Immature natural killer cell (primary cell): Measurements from ENCODE around the gene SLC38A6. TPM values are rescaled to one million over a fixed set of nuclear protein-coding genes. Genes with fewer than 3 reads are reported as not detected.
"Not testable (repeated sequence)": the region's sequence is repeated elsewhere in the genome, so short reads cannot be mapped to it uniquely, and the experiment has no call there.

ENCODE experiments used
- DNase-seq, 3 donors: peaks; one replicate each; pipeline ENCODE4 v3.0.0; 2022; ENCODE audit warnings: mixed read lengths in 1 of 3
- H3K27ac Mint-ChIP-seq, 6 donors: one replicate each; pipeline ENCODE4 v1.8.0; 2020; ENCODE audit warnings: mixed read lengths in 6 of 6, mild to moderate bottlenecking in 5 of 6, inconsistent platforms in 4 of 6, moderate library complexity in 3 of 6
- H3K27me3 Mint-ChIP-seq, 3 donors: one replicate each; pipeline ENCODE4 v1.8.0; 2020 to 2021; ENCODE audit warnings: low read depth in 3 of 3, mild to moderate bottlenecking in 3 of 3, mixed read lengths in 3 of 3, moderate library complexity in 3 of 3, inconsistent platforms in 1 of 3
- H3K36me3 Mint-ChIP-seq, 3 donors: one replicate each; pipeline ENCODE4 v1.8.0; 2020; ENCODE audit warnings: mixed read lengths in 3 of 3, inconsistent platforms in 2 of 3, mild to moderate bottlenecking in 2 of 3
- H3K4me1 Mint-ChIP-seq, 2 donors: one replicate each; pipeline ENCODE4 v1.8.0; 2020; ENCODE audit warnings: inconsistent platforms in 2 of 2, mild to moderate bottlenecking in 2 of 2, mixed read lengths in 2 of 2, moderate library complexity in 1 of 2
- H3K4me3 Mint-ChIP-seq, 5 donors: one replicate each; pipeline ENCODE4 v1.8.0; 2020; ENCODE audit warnings: mild to moderate bottlenecking in 5 of 5, mixed read lengths in 5 of 5, inconsistent platforms in 3 of 5, moderate library complexity in 3 of 5
- H3K9me3 Mint-ChIP-seq, 6 donors: one replicate each; pipeline ENCODE4 v1.8.0; 2020; ENCODE audit warnings: mild to moderate bottlenecking in 6 of 6, mixed read lengths in 6 of 6, inconsistent platforms in 4 of 6, moderate library complexity in 3 of 6
- polyA plus RNA-seq, 3 donors: library from polyadenylated mRNA; unstranded; fragments of 300-500 nt; fragmentation: Illumina TruSeq; gene quantifications; one replicate each; pipeline ENCODE4 v1.2.3, GENCODE V29; 2021

The SLC38A6 gene
- polyA plus RNA-seq, 3 donors from 2014 or later, result 2.7 to 3.9 (median 2.7) TPM

DNA sequence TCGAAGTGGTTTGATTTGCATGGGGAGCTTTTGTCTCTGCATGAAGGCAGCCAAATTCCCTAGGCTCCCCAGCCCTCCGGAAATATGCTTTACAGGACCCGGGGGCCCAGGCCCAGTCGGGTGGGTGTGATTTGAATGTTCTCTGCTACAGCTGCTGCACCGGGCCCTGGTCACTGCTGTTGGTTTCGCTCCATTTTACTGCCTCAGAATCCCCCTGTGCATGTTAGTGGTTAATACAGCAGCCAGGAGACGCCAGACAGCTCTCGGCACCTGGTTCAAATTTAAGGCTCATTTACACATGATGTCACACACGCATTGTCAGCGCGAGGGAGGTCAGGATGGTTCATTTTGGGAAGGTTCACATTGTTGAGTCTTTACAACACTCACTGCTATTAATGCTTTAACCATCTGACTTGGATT, 99.6 kb downstream of the SLC38A6 start:
- peaks cover 5 to 21% (median 7%) of the 10 kb centered on the region in 3 donors for H3K36me3 Mint-ChIP-seq
- H3K4me1 Mint-ChIP-seq, result no peaks in the 10 kb centered on the region
- no peak overlapping the region for H3K4me3 Mint-ChIP-seq
- peaks cover 0 to 6% (median 0%) of the 10 kb centered on the region in 3 donors for H3K27me3 Mint-ChIP-seq
- H3K27ac Mint-ChIP-seq, result no peak overlapping the region
- DNase-seq, result no peak
- H3K9me3 Mint-ChIP-seq, result no peaks in the 10 kb centered on the region

DNA sequence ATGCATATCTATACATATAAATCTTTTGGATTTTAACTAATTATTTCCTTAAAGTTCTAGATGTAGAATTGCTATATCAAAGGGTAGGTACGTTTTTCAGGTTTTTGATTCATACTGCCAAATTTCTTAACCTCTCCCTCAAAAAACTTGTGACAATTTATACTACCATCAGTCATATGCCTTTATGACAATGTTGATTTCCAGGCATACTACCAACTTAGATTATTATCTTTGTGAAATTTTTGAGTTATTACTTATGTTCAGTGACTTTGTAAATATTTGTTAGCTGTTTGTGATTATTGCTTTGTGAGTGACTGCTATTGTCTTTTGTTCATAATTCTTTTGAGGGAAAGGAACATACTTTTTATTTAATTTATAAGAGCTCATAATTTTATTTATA, 107.0 kb downstream of the SLC38A6 start:
- Mint-ChIP-seq H3K4me1 (no peaks in the 10 kb centered on the region), H3K4me3 (no peak overlapping the region), H3K36me3 (peaks cover 3 to 9% (median 5%) of the 10 kb centered on the region in 3 donors), H3K27me3 (peaks cover 0 to under 1% (median 0%) of the 10 kb centered on the region in 3 donors), H3K27ac (no peak overlapping the region), H3K9me3 (peaks cover 0 to 4% (median 0%) of the 10 kb centered on the region in 6 donors)
- no peak for DNase-seq

DNA sequence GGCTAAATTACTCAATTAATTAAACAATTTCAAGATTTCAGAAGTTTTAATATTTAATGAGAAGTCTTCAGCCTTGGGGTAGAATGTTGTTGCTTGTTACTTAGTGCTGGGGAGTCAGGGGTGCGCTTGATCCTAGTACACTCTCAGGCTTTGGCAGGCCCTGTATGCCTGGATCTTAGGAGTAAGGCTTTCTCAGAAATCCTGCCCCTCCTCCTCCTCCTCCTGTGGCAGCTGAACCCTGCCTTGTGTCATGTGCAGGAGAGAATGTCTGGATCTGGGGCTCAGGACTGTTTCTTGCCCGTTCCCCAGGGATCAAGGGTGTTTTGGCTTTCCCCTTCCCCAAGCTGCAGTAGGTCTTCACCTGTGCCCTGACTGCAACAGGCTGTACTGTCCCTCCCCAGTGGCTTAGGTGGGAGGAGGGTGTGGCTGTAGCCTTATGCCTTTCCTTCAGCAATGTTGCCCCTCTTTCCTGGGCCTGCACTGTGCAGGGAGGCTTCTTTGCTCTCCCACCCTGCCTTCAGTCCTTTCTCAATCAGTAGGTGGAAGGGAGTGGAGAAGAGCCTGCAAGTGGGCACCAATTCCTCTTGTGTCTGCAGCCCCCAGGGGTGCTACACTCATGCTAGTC, 108.2 kb downstream of the SLC38A6 start:
- Mint-ChIP-seq H3K36me3 (peaks cover 0 to 6% (median 5%) of the 10 kb centered on the region in 3 donors), H3K27ac (no peak overlapping the region), H3K27me3 (peaks cover 0 to 3% (median 0%) of the 10 kb centered on the region in 3 donors), H3K4me1 (no peaks in the 10 kb centered on the region), H3K4me3 (no peak overlapping the region), H3K9me3 (peaks cover 0 to 4% (median 0%) of the 10 kb centered on the region in 6 donors)
- DNase-seq, result no peak

GRCh38 chr14:61090432-61091216, 109.6 kb downstream of the SLC38A6 start:
- peaks cover 0 to 4% (median 0%) of the 10 kb centered on the region in 6 donors for H3K9me3 Mint-ChIP-seq
- no peak overlapping the region for H3K27ac Mint-ChIP-seq
- H3K4me3 Mint-ChIP-seq, result no peak overlapping the region
- DNase-seq, result no peak
- no peaks in the 10 kb centered on the region for H3K4me1 Mint-ChIP-seq
- peaks cover 0 to 3% (median 0%) of the 10 kb centered on the region in 3 donors for H3K27me3 Mint-ChIP-seq
- peaks cover 0 to 1% (median 0%) of the 10 kb centered on the region in 3 donors for H3K36me3 Mint-ChIP-seq

- Mint-ChIP-seq H3K27me3 (peaks cover 0 to 3% (median 0%) of the 10 kb centered on the region in 3 donors), H3K9me3 (peaks cover 0 to 4% (median 0%) of the 10 kb centered on the region in 6 donors), H3K27ac (no peak overlapping the region), H3K4me1 (no peaks in the 10 kb centered on the region), H3K4me3 (no peak overlapping the region), H3K36me3 (no peaks in the 10 kb centered on the region)
- no peak for DNase-seq
These were observed 110.7 kb downstream of the SLC38A6 start for GRCh38 chr14:61091657-61092273.

DNA sequence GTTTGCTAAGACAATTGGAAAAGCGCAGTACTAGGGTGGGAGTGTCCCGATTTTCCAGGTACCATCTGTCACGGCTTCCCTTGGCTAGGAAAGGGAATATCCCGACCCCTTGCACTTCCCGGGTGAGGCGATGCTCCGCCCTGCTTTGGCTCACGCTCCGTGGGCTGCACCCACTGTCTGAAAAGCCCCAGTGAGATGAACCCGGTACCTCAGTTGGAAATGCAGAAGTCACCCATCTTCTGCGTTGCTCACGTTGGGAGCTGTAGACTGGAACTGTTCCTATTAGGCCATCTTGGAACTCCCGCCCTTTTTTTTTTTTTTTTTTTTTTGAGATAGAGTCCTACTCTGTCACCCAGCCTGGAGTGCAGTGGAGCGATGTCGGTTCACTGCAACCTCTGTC, 117.1 kb downstream of the SLC38A6 start:
- not testable (repeated sequence) for H3K27ac Mint-ChIP-seq, H3K4me3 Mint-ChIP-seq, H3K4me1 Mint-ChIP-seq, H3K36me3 Mint-ChIP-seq, DNase-seq, H3K27me3 Mint-ChIP-seq, H3K9me3 Mint-ChIP-seq

DNA sequence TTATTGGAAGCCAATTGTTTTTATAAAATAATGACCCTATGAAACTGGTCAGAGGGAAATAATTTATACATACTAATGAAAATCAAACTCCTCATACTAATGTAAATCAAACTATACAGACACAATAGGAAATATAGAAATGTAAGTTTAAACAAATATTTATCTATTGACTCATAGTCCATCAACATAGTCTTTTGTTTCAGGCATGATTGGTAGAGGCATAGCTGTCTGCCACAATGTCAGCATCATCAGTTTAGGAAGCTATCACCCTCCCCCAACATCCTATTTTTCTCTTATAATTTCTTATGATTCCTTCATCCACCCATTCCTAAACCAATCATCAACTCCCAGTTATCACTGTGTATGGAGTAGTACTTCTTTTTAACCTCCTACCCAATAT, 117.7 kb downstream of the SLC38A6 start:
- Mint-ChIP-seq H3K36me3 (peaks cover 0 to 4% (median 3%) of the 10 kb centered on the region in 3 donors), H3K4me1 (no peaks in the 10 kb centered on the region), H3K27me3 (peaks cover 0 to 3% (median 0%) of the 10 kb centered on the region in 3 donors), H3K9me3 (peaks cover 0 to 2% (median 0%) of the 10 kb centered on the region in 6 donors), H3K4me3 (no peak overlapping the region), H3K27ac (no peak overlapping the region)
- no peak for DNase-seq

DNA sequence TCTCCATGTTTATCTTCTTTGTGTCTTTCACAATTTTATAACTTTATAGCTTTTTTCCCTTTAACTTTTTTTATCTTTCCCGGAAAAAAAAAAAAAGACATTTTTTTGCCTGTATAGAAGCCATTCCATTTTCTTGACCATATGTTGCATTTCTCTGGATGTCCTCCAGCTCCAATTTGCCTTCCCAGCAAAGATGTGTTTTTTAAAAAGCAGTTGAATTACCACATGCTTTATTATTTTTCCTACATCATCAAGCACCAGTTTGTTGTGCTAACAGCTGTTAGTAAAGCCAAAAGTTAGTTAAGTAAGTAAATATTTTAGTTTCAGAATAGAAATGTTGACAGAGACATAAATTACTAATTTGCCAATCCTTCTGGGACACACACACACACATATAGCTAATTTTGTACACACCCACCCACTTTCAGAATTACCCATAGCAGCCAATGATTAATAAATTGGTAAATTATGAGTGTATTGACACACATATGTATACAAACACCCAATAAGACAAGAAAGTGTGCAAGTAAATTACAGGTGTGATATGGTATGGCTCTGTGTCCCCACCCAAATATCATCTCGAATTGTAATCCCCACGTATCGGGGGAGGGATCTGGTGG, 118.3 kb downstream of the SLC38A6 start:
- DNase-seq, result no peak
- no peaks in the 10 kb centered on the region for H3K4me1 Mint-ChIP-seq
- H3K27me3 Mint-ChIP-seq, result peaks cover 0 to 3% (median 0%) of the 10 kb centered on the region in 3 donors
- H3K9me3 Mint-ChIP-seq, result peaks cover 0 to 2% (median 0%) of the 10 kb centered on the region in 6 donors
- peaks cover 0 to 4% (median 3%) of the 10 kb centered on the region in 3 donors for H3K36me3 Mint-ChIP-seq
- H3K27ac Mint-ChIP-seq, result no peak overlapping the region
- no peak overlapping the region for H3K4me3 Mint-ChIP-seq

- no peaks in the 10 kb centered on the region for H3K4me1 Mint-ChIP-seq
- H3K36me3 Mint-ChIP-seq, result peaks cover 0 to 4% (median 3%) of the 10 kb centered on the region in 3 donors
- H3K9me3 Mint-ChIP-seq, result no peaks in the 10 kb centered on the region
- H3K27me3 Mint-ChIP-seq, result peaks cover 0 to 2% (median 0%) of the 10 kb centered on the region in 3 donors
- H3K27ac Mint-ChIP-seq, result no peak overlapping the region
- H3K4me3 Mint-ChIP-seq, result no peak overlapping the region
- no peak for DNase-seq
These were observed 120.9 kb downstream of the SLC38A6 start for GRCh38 chr14:61101803-61102548.

Other genes starting within 250 kb of the SLC38A6 start
- gene MNAT1, start 246.5 kb upstream of the SLC38A6 start, polyA plus RNA-seq, result 10 to 100 TPM; 18.7 to 30.8 (median 27.7) TPM
- 1 to 10 TPM in 1 of 3 donors, under 1 TPM in 2; 0.48 to 2.5 (median 0.90) TPM for gene TRMT5, start 166 bp upstream of the SLC38A6 start, polyA plus RNA-seq